ENCODE measurements around the gene AP2A2.

The AP2A2 gene

GRCh38 chr11:925158-925495 lies 543 bp upstream of the AP2A2 start:
- DNase-seq (ENCODE audit: low read depth) = no peak
- TF ChIP-seq CTCF (conservative IDR thresholded peaks at IDR 0.05; ENCODE audit: low read depth, low read length) = no peak
- H3K4me3 ChIP-seq (ENCODE audit: low read length) = no peak overlapping the region

GRCh38 chr11:926341-926916 lies 759 bp downstream of the AP2A2 start:
- no peak for TF ChIP-seq CTCF (conservative IDR thresholded peaks at IDR 0.05; ENCODE audit: low read depth, low read length)
- H3K4me3 ChIP-seq (ENCODE audit: low read length) = peak overlapping the region; percentile 81
- peak; percentile 42 for DNase-seq (ENCODE audit: low read depth)

- no peak overlapping the region for H3K4me3 ChIP-seq (ENCODE audit: low read length)
- TF ChIP-seq CTCF (conservative IDR thresholded peaks at IDR 0.05; ENCODE audit: low read depth, low read length) = no peak
- no peak for DNase-seq (ENCODE audit: low read depth)
Measured at GRCh38 chr11:927871-928270, 2.2 kb downstream of the AP2A2 start.

GRCh38 chr11:928786-929185 lies 3.1 kb downstream of the AP2A2 start:
- TF ChIP-seq CTCF (conservative IDR thresholded peaks at IDR 0.05; ENCODE audit: low read depth, low read length) = no peak
- DNase-seq (ENCODE audit: low read depth) = no peak
- no peak overlapping the region for H3K4me3 ChIP-seq (ENCODE audit: low read length)

GRCh38 chr11:929405-929804 lies 3.7 kb downstream of the AP2A2 start:
- no peak for DNase-seq (ENCODE audit: low read depth)
- no peak overlapping the region for H3K4me3 ChIP-seq (ENCODE audit: low read length)
- TF ChIP-seq CTCF (conservative IDR thresholded peaks at IDR 0.05; ENCODE audit: low read depth, low read length) = no peak

- no peak overlapping the region for H3K4me3 ChIP-seq (ENCODE audit: low read length)
- DNase-seq (ENCODE audit: low read depth) = no peak
- TF ChIP-seq CTCF (conservative IDR thresholded peaks at IDR 0.05; ENCODE audit: low read depth, low read length) = no peak
Measured at GRCh38 chr11:931385-931784, 5.7 kb downstream of the AP2A2 start.

GRCh38 chr11:932435-932834 lies 6.8 kb downstream of the AP2A2 start:
- H3K4me3 ChIP-seq (ENCODE audit: low read length) = no peak overlapping the region
- DNase-seq (ENCODE audit: low read depth) = no peak
- no peak for TF ChIP-seq CTCF (conservative IDR thresholded peaks at IDR 0.05; ENCODE audit: low read depth, low read length)

All from retinal pigment epithelial cell (primary cell).